DOHH2 (cell line): ENCODE data around the gene ITGBL1.

Experiments used
- H3F3A ChIP-seq: fragments of 200-600 bp; sonication (generic), shearing (Covaris generic); 2 replicates; pipeline ENCODE4 v1.6.0; 2016; ENCODE audit warnings: antibody characterized with exemption, mild to moderate bottlenecking; ENCODE audit not compliant: control insufficient read depth, insufficient read depth
- H3K27ac ChIP-seq: fragments of 200-600 bp; sonication (generic); 2 replicates; pipeline ENCODE4 v1.5.1; 2014; ENCODE audit warnings: low read depth, mild to moderate bottlenecking, low read length, moderate library complexity
- H3K27me3 ChIP-seq: fragments of 200-600 bp; sonication (generic); 2 replicates; pipeline ENCODE4 v1.6.1; 2014; ENCODE audit warnings: mild to moderate bottlenecking, low read length, mixed read lengths; ENCODE audit not compliant: control insufficient read depth
- H3K36me3 ChIP-seq: fragments of 200-600 bp; sonication (generic); 2 replicates; pipeline ENCODE4 v1.6.1; 2014; ENCODE audit warnings: mild to moderate bottlenecking, low read length, moderate library complexity, mixed read lengths; ENCODE audit not compliant: control insufficient read depth
- H3K4me1 ChIP-seq: fragments of 200-600 bp; sonication (generic); 2 replicates; pipeline ENCODE4 v1.6.1; 2014; ENCODE audit warnings: mild to moderate bottlenecking, low read length, mixed read lengths; ENCODE audit not compliant: control insufficient read depth
- H3K4me2 ChIP-seq: fragments of 200-600 bp; sonication (generic); 2 replicates; pipeline ENCODE4 v1.6.0; 2014; ENCODE audit warnings: mild to moderate bottlenecking, low read length, moderate library complexity
- H3K4me3 ChIP-seq: fragments of 200-600 bp; sonication (generic); 2 replicates; pipeline ENCODE4 v1.5.1; 2014; ENCODE audit warnings: mild to moderate bottlenecking, low read length, mixed read lengths
- H3K79me2 ChIP-seq: fragments of 200-600 bp; sonication (generic); 2 replicates; pipeline ENCODE4 v1.6.1; 2014; ENCODE audit warnings: mild to moderate bottlenecking, low read length, mixed read lengths; ENCODE audit not compliant: control insufficient read depth
- H3K9me2 ChIP-seq: fragments of 200-600 bp; sonication (generic); replicated peaks from 2 replicates; pipeline ENCODE4 v1.6.1; 2014; ENCODE audit warnings: mild to moderate bottlenecking, low read length, mixed read lengths; ENCODE audit not compliant: control insufficient read depth
- H3K9me3 ChIP-seq: fragments of 200-600 bp; sonication (generic); 2 replicates; pipeline ENCODE4 v1.6.1; 2014; ENCODE audit warnings: antibody characterized with exemption, low read length, mixed read lengths; ENCODE audit not compliant: control insufficient read depth, insufficient read depth
- H4K20me1 ChIP-seq: fragments of 200-600 bp; sonication (generic); 2 replicates; pipeline ENCODE4 v1.6.0; 2014; ENCODE audit warnings: low read depth, mild to moderate bottlenecking, antibody characterized with exemption, low read length, moderate library complexity; ENCODE audit not compliant: control insufficient read depth, insufficient read depth
- EZH2phosphoT487 ChIP-seq: fragments of 200-600 bp; sonication (generic); IDR thresholded peaks from 2 replicates; pipeline ENCODE4 v1.6.1; 2017; ENCODE audit warnings: borderline replicate concordance, mild to moderate bottlenecking, antibody characterized with exemption, low read length, moderate library complexity, mixed read lengths
- TF ChIP-seq, protein P1 (sequence below): fragments of 200-600 bp; sonication (generic); IDR thresholded peaks from one replicate; pipeline ENCODE4 v1.5.1; 2014; ENCODE audit warnings: antibody characterized with exemption, mild to moderate bottlenecking, low read depth, low read length; ENCODE audit not compliant: poor library complexity, severe bottlenecking

The ITGBL1 gene

GRCh38 chr13:101408992-101409656 is 43.4 kb upstream of the ITGBL1 start:
- no peaks in the 10 kb centered on the region for H3K79me2 ChIP-seq
- H3K36me3 ChIP-seq, result no peaks in the 10 kb centered on the region
- no peaks in the 10 kb centered on the region for H4K20me1 ChIP-seq
- no peaks in the 10 kb centered on the region for H3K9me3 ChIP-seq
- no peaks in the 10 kb centered on the region for H3K9me2 ChIP-seq
- H3K4me1 ChIP-seq, result no peaks in the 10 kb centered on the region
- H3K4me2 ChIP-seq, result no peak overlapping the region
- no peaks in the 10 kb centered on the region for H3K27me3 ChIP-seq
- no peak for TF ChIP-seq EZH2phosphoT487
- TF ChIP-seq, protein P1, sequence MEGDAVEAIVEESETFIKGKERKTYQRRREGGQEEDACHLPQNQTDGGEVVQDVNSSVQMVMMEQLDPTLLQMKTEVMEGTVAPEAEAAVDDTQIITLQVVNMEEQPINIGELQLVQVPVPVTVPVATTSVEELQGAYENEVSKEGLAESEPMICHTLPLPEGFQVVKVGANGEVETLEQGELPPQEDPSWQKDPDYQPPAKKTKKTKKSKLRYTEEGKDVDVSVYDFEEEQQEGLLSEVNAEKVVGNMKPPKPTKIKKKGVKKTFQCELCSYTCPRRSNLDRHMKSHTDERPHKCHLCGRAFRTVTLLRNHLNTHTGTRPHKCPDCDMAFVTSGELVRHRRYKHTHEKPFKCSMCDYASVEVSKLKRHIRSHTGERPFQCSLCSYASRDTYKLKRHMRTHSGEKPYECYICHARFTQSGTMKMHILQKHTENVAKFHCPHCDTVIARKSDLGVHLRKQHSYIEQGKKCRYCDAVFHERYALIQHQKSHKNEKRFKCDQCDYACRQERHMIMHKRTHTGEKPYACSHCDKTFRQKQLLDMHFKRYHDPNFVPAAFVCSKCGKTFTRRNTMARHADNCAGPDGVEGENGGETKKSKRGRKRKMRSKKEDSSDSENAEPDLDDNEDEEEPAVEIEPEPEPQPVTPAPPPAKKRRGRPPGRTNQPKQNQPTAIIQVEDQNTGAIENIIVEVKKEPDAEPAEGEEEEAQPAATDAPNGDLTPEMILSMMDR, result no peak
- H3F3A ChIP-seq, result no peaks in the 10 kb centered on the region
- H3K27ac ChIP-seq, result no peak overlapping the region
- H3K4me3 ChIP-seq, result no peak overlapping the region

GRCh38 chr13:101412076-101412475 is 40.4 kb upstream of the ITGBL1 start:
- Histone ChIP-seq H3F3A (no peaks in the 10 kb centered on the region), H3K79me2 (no peaks in the 10 kb centered on the region), H3K36me3 (no peaks in the 10 kb centered on the region), H4K20me1 (no peaks in the 10 kb centered on the region), H3K4me3 (no peak overlapping the region), H3K27ac (no peak overlapping the region), H3K9me3 (no peaks in the 10 kb centered on the region), H3K27me3 (no peaks in the 10 kb centered on the region), H3K4me1 (no peaks in the 10 kb centered on the region), H3K9me2 (no peaks in the 10 kb centered on the region), H3K4me2 (no peak overlapping the region)
- TF ChIP-seq EZH2phosphoT487, result no peak
- TF ChIP-seq, protein P1, result no peak

- H3K9me2 ChIP-seq, result no peaks in the 10 kb centered on the region
- H3K4me1 ChIP-seq, result no peaks in the 10 kb centered on the region
- H3K79me2 ChIP-seq, result no peaks in the 10 kb centered on the region
- H3K27ac ChIP-seq, result no peak overlapping the region
- H3K9me3 ChIP-seq, result no peaks in the 10 kb centered on the region
- H4K20me1 ChIP-seq, result no peaks in the 10 kb centered on the region
- no peak for TF ChIP-seq EZH2phosphoT487
- TF ChIP-seq, protein P1, result no peak
- no peaks in the 10 kb centered on the region for H3K27me3 ChIP-seq
- H3F3A ChIP-seq, result no peaks in the 10 kb centered on the region
- no peaks in the 10 kb centered on the region for H3K36me3 ChIP-seq
- no peak overlapping the region for H3K4me2 ChIP-seq
- no peak overlapping the region for H3K4me3 ChIP-seq
Measured at GRCh38 chr13:101415358-101416174, 36.9 kb upstream of the ITGBL1 start.
